H1 (cell line): ENCODE results near the gene DPH1. TPM values are rescaled to one million over a fixed set of nuclear protein-coding genes. Genes with fewer than 3 reads are reported as not detected.

Experiments used
- CTCF ChIA-PET: fragments of 300-600 bp; sonication (Branson Sonifier 250); formaldehyde crosslinking; loops from one replicate; lab custom pipeline; 2021; ENCODE audit not compliant: partially characterized antibody; lab: Charles Lee
- POLR2A ChIA-PET: fragments of 300-600 bp; sonication (Branson Sonifier 250); formaldehyde crosslinking; loops from one replicate; lab custom pipeline; 2021; ENCODE audit warnings: inconsistent platforms; ENCODE audit not compliant: partially characterized antibody; lab: Charles Lee
- DNase-seq, 2 experiments: peaks; one replicate each; pipeline versions ENCODE4 v3.0.0 to v3.0.0-alpha.2; 2010 to 2022; ENCODE audit warnings: low spot score in 2 of 2, low read depth in 1 of 2, mixed read lengths in 1 of 2
- FAIRE-seq: peaks from 2 replicates; lab custom pipeline; 2011; peaks lifted over from hg19 to GRCh38; lab: Jason Lieb, UNC
- H2AFZ ChIP-seq: 2 replicates; pipeline ENCODE4 v1.8.1; 2012; ENCODE audit warnings: low read length, inconsistent platforms
- H2AK5ac ChIP-seq: 2 replicates; pipeline ENCODE4 v1.6.1; 2013; ENCODE audit warnings: low read depth, low read length
- H2BK120ac ChIP-seq: replicated peaks from 2 replicates; pipeline ENCODE3; 2013; ENCODE audit warnings: low read depth, low read length, inconsistent platforms
- H2BK12ac ChIP-seq: 2 replicates; pipeline ENCODE4 v1.6.1; 2013; ENCODE audit warnings: low read depth, low read length
- H2BK15ac ChIP-seq: 2 replicates; pipeline ENCODE4 v1.6.1; 2013; ENCODE audit warnings: low read length
- H2BK20ac ChIP-seq: 2 replicates; pipeline ENCODE4 v1.6.1; 2013; ENCODE audit warnings: low read length
- H2BK5ac ChIP-seq: 2 replicates; pipeline ENCODE4 v1.6.1; 2013; ENCODE audit warnings: low read depth, low read length
- H3K14ac ChIP-seq: 2 replicates; pipeline ENCODE4 v1.6.1; 2013; ENCODE audit warnings: inconsistent platforms; ENCODE audit not compliant: insufficient read length
- H3K18ac ChIP-seq: 2 replicates; pipeline ENCODE4 v1.6.1; 2013; ENCODE audit warnings: low read length; ENCODE audit errors: extremely low read depth
- H3K23ac ChIP-seq: 2 replicates; pipeline ENCODE4 v1.6.1; 2013; ENCODE audit warnings: inconsistent platforms; ENCODE audit not compliant: insufficient read length
- H3K23me2 ChIP-seq: 2 replicates; pipeline ENCODE4 v1.6.1; 2013; ENCODE audit warnings: low read depth, low read length
- H3K27ac ChIP-seq: 2 replicates; pipeline ENCODE4 v1.6.1; 2011; ENCODE audit warnings: low read depth, low read length, inconsistent platforms
- H3K27me3 ChIP-seq, 4 experiments: replicated peaks in 1 of 4; 1 replicate in 1 of 4; 2 replicates in 3 of 4; pipeline versions ENCODE4 v1.6.1 to v1.8.1; 2011 to 2013; ENCODE audit warnings: low read length in 3 of 4, mild to moderate bottlenecking in 3 of 4, inconsistent platforms in 2 of 4, mixed read lengths in 2 of 4, moderate library complexity in 1 of 4; ENCODE audit not compliant: control insufficient read depth in 3 of 4, insufficient read depth in 3 of 4; ENCODE audit errors: extremely low read depth in 1 of 4
- H3K36me3 ChIP-seq, 4 experiments: 2 replicates each; pipeline versions ENCODE4 v1.6.1 to v1.8.1; 2011 to 2013; ENCODE audit warnings: mild to moderate bottlenecking in 4 of 4, low read length in 3 of 4, moderate library complexity in 2 of 4, control low read depth in 1 of 4, inconsistent platforms in 1 of 4; ENCODE audit not compliant: insufficient read depth in 4 of 4, control insufficient read depth in 2 of 4
- H3K4ac ChIP-seq: replicated peaks from 2 replicates; pipeline ENCODE3; 2013; ENCODE audit warnings: low read length, low read depth, mixed read lengths, inconsistent platforms; ENCODE audit not compliant: insufficient read length
- H3K4me1 ChIP-seq, 4 experiments: replicated peaks in 1 of 4; 1 replicate in 1 of 4; 2 replicates in 3 of 4; pipeline versions ENCODE4 v1.6.1 to v1.8.1; 2011 to 2013; ENCODE audit warnings: low read length in 3 of 4, inconsistent platforms in 2 of 4, mixed read lengths in 1 of 4; ENCODE audit not compliant: insufficient read depth in 4 of 4, control insufficient read depth in 3 of 4
- H3K4me2 ChIP-seq, 2 experiments: 2 replicates each; pipeline versions ENCODE4 v1.6.1 to v1.8.1; 2011 to 2013; ENCODE audit warnings: low read depth in 2 of 2, low read length in 2 of 2, control low read depth in 1 of 2, inconsistent platforms in 1 of 2, mild to moderate bottlenecking in 1 of 2; ENCODE audit not compliant: insufficient read depth in 1 of 2
- H3K4me3 ChIP-seq, 4 experiments: fragments of 200-600, 300-600 bp in 1 of 4; sonication (generic), shearing (Covaris generic), sonication (Bioruptor Twin) in 1 of 4; 2 replicates each; pipeline versions ENCODE4 v1.5.1 to v1.8.1; 2011 to 2016; ENCODE audit warnings: low read length in 4 of 4, low read depth in 3 of 4, control low read depth in 2 of 4, inconsistent platforms in 2 of 4, mild to moderate bottlenecking in 2 of 4, mixed read lengths in 1 of 4, moderate library complexity in 1 of 4; ENCODE audit not compliant: insufficient read depth in 2 of 4; ENCODE audit errors: extremely low read depth in 1 of 4
- H3K56ac ChIP-seq: replicated peaks from 2 replicates; pipeline ENCODE3; 2013; ENCODE audit warnings: low read depth, mild to moderate bottlenecking, mixed read lengths, low read length, inconsistent platforms; ENCODE audit not compliant: insufficient read length
- H3K79me1 ChIP-seq: 2 replicates; pipeline ENCODE4 v1.6.1; 2013; ENCODE audit warnings: low read depth, low read length, control low read depth
- H3K79me2 ChIP-seq, 2 experiments: 2 replicates each; pipeline versions ENCODE4 v1.6.1 to v1.8.1; 2012 to 2013; ENCODE audit warnings: low read length in 2 of 2, mild to moderate bottlenecking in 2 of 2, inconsistent platforms in 1 of 2; ENCODE audit not compliant: insufficient read depth in 2 of 2, control insufficient read depth in 1 of 2
- H3K9ac ChIP-seq, 4 experiments: replicated peaks in 1 of 4; 1 replicate in 1 of 4; 2 replicates in 3 of 4; pipeline versions ENCODE4 v1.6.1 to v1.8.1; 2011 to 2013; ENCODE audit warnings: low read depth in 3 of 4, low read length in 3 of 4, control low read depth in 2 of 4, mild to moderate bottlenecking in 2 of 4, moderate library complexity in 2 of 4, inconsistent platforms in 1 of 4; ENCODE audit errors: extremely low read depth in 1 of 4
- H3K9me3 ChIP-seq, 2 experiments: 2 replicates each; pipeline versions ENCODE4 v1.6.1 to v1.8.1; 2012 to 2013; ENCODE audit warnings: mild to moderate bottlenecking in 2 of 2, moderate library complexity in 2 of 2, control low read depth in 1 of 2, inconsistent platforms in 1 of 2, low read depth in 1 of 2, low read length in 1 of 2, mixed read lengths in 1 of 2; ENCODE audit not compliant: insufficient read depth in 2 of 2
- H4K20me1 ChIP-seq, 2 experiments: replicated peaks in 1 of 2; 2 replicates each; pipeline versions ENCODE3 to v1.8.1; 2011 to 2013; ENCODE audit warnings: inconsistent platforms in 2 of 2, low read length in 2 of 2, mild to moderate bottlenecking in 1 of 2; ENCODE audit not compliant: insufficient read depth in 2 of 2, control insufficient read depth in 1 of 2
- H4K5ac ChIP-seq: 2 replicates; pipeline ENCODE4 v1.6.1; 2013; ENCODE audit warnings: low read length, low read depth, mixed read lengths, inconsistent platforms; ENCODE audit not compliant: insufficient read length
- H4K8ac ChIP-seq: 2 replicates; pipeline ENCODE4 v1.8.0; 2013; ENCODE audit warnings: mild to moderate bottlenecking, moderate library complexity, low read length, inconsistent platforms; ENCODE audit not compliant: insufficient read depth; ENCODE audit errors: extremely low read depth
- H4K91ac ChIP-seq: replicated peaks from 2 replicates; pipeline ENCODE3; 2013; ENCODE audit warnings: low read length, mixed read lengths, inconsistent platforms; ENCODE audit not compliant: insufficient read length
- CBX5 ChIP-seq: fragments of 300-800, 300-1000 bp; sonication (generic); IDR thresholded peaks from 2 replicates; pipeline ENCODE4 v1.7.1; 2016; ENCODE audit warnings: antibody characterized with exemption, low read length, low read depth
- E2F6 ChIP-seq: IDR thresholded peaks from 2 replicates; pipeline ENCODE4 v1.6.1; 2012; ENCODE audit warnings: inconsistent platforms
- JUN ChIP-seq: IDR thresholded peaks from 2 replicates; pipeline ENCODE4 v1.6.1; 2011; ENCODE audit warnings: low read depth, mild to moderate bottlenecking, improper control_type of control experiment, low read length
- KDM1A ChIP-seq: fragments of 200-600, 300-600 bp; sonication (generic); IDR thresholded peaks from 2 replicates; pipeline ENCODE4 v1.7.1; 2016; ENCODE audit warnings: mild to moderate bottlenecking, low read length, borderline replicate concordance
- KDM5A ChIP-seq: fragments of 200-600 bp; IDR thresholded peaks from 2 replicates; pipeline ENCODE4 v1.7.1; 2012; ENCODE audit warnings: mild to moderate bottlenecking, low read length, inconsistent platforms, mixed read lengths
- SIRT6 ChIP-seq: IDR thresholded peaks from one replicate; pipeline ENCODE4 v1.7.1; 2012; ENCODE audit warnings: low read length, inconsistent platforms
- SIX5 ChIP-seq: IDR thresholded peaks from 2 replicates; pipeline ENCODE4 v1.6.1; 2011; ENCODE audit warnings: mild to moderate bottlenecking, low read depth, low read length
- TAF1 ChIP-seq: IDR thresholded peaks from 2 replicates; pipeline ENCODE4 v1.6.1; 2011; ENCODE audit warnings: mild to moderate bottlenecking, low read depth, low read length
- WGBS, 2 experiments: shearing (Covaris generic) in 1 of 2; methylation state at CpG; one replicate each; pipeline versions ENCODE4 v1.1.6 to v1.1.7; 2013 to 2015; ENCODE audit warnings: low lambda C conversion rate in 2 of 2, mixed read lengths in 2 of 2, inconsistent platforms in 1 of 2, low coverage in 1 of 2, missing lambda C conversion rate in 1 of 2; ENCODE audit not compliant: insufficient replicate concordance in 2 of 2, insufficient coverage in 1 of 2, insufficient read length in 1 of 2; ENCODE audit errors: extremely low coverage in 1 of 2, missing lambda C conversion rate in 1 of 2; 5-methylcytosine and 5-hydroxymethylcytosine counted together
- polyA plus RNA-seq, 7 experiments: library from polyadenylated mRNA; depleted of rRNA in 3 of 7; stranded (reverse) in 5 of 7; unstranded in 2 of 7; fragments of >200 nt in 5 of 7; fragments of 200-250 nt in 2 of 7; gene quantifications; 1 replicate in 5 of 7; 2 replicates in 1 of 7; 4 replicates in 1 of 7; pipeline versions ENCODE4 v1.2.1 to v1.2.3, GENCODE V29; 2011 to 2013; ENCODE audit warnings: missing spikeins in 2 of 7, mixed read lengths in 2 of 7
- total RNA-seq: library from RNA; stranded (reverse); fragmentation: NEBNext Ultra II Directional; extraction: Animal tissue kit (Norgen Biotek cat#: 25700); gene quantifications from 2 replicates; pipeline ENCODE4 v1.2.1, GENCODE V29; 2021

DPH1 gene
- total and polyA plus RNA-seq, 2 of the 8 experiments (the other 6 are each of a cell fraction or from before 2014, with no cell fraction given): 24.9 to 30.0 TPM

GRCh38 chr17:2034157-2034556 lies 4.2 kb downstream of the DPH1 start:
- ChIA-PET CTCF (interaction anchor here (1.1 to 4.4 kb wide), 2 partner anchors 36 to 125 kb away, joined by 3 to 15 read pairs; no protein-coding TSS in a partner anchor), POLR2A (no interaction called here)
- H4K20me1 ChIP-seq: peaks cover 0 to 7% of the 10 kb centered on the region in 2 experiments
- no peaks in the 10 kb centered on the region for H3K79me1 ChIP-seq
- 89% methylated on average over 6 of the region's 7 CpGs; no CpG with 5 or more reads in 1 of the 2 experiments for WGBS, 2 experiments
- DNase-seq (no peak), FAIRE-seq (no peak)
- no peak overlapping the region for H4K8ac ChIP-seq
- peaks cover 0 to 5% (median 1%) of the 10 kb centered on the region in 4 experiments; a peak in 3 of 8 replicates for H3K36me3 ChIP-seq
- no peak overlapping the region for H3K23ac ChIP-seq
- no peaks in the 10 kb centered on the region for H3K9me3 ChIP-seq
- peaks cover 2 to 6% (median 4%) of the 10 kb centered on the region in 4 experiments; a peak in 4 of 7 replicates for H3K4me1 ChIP-seq
- no peak overlapping the region for H3K4ac ChIP-seq
- peaks cover 6% of the 10 kb centered on the region; the same call in 1 of the 2 replicates for H3K23me2 ChIP-seq
- H2BK20ac ChIP-seq: no peak overlapping the region
- H4K91ac ChIP-seq: no peak overlapping the region
- H3K56ac ChIP-seq: no peak overlapping the region
- no peak overlapping the region for H2BK15ac ChIP-seq
- no peak overlapping the region for H2BK120ac ChIP-seq
- no peak overlapping the region for H2BK12ac ChIP-seq
- no peak overlapping the region for H3K14ac ChIP-seq
- no peak overlapping the region for H3K9ac ChIP-seq
- no peak overlapping the region for H3K18ac ChIP-seq
- H3K79me2 ChIP-seq: no peaks in the 10 kb centered on the region
- H2AK5ac ChIP-seq: no peak overlapping the region
- H4K5ac ChIP-seq: no peak overlapping the region
- no peak for TF ChIP-seq KDM1A
- no peak for TF ChIP-seq CBX5
- no peak for TF ChIP-seq SIRT6
- TF ChIP-seq E2F6: no peak
- no peak for TF ChIP-seq SIX5
- no peak for TF ChIP-seq KDM5A
- no peak for TF ChIP-seq TAF1
- no peak for TF ChIP-seq JUN
- H3K4me3 ChIP-seq: no peak overlapping the region
- no peak overlapping the region for H3K27ac ChIP-seq
- no peak overlapping the region for H3K4me2 ChIP-seq
- H3K27me3 ChIP-seq: peaks cover 4 to 7% (median 7%) of the 10 kb centered on the region in 4 experiments
- H2BK5ac ChIP-seq: no peak overlapping the region
- no peak overlapping the region for H2AFZ ChIP-seq
